ENCODE data around the gene PSME1. TPM values are rescaled to one million over a fixed set of nuclear protein-coding genes. Genes with fewer than 3 reads are reported as not detected.

Gene PSME1
- polyA plus RNA-seq, 1 donor: 110 TPM

DNA sequence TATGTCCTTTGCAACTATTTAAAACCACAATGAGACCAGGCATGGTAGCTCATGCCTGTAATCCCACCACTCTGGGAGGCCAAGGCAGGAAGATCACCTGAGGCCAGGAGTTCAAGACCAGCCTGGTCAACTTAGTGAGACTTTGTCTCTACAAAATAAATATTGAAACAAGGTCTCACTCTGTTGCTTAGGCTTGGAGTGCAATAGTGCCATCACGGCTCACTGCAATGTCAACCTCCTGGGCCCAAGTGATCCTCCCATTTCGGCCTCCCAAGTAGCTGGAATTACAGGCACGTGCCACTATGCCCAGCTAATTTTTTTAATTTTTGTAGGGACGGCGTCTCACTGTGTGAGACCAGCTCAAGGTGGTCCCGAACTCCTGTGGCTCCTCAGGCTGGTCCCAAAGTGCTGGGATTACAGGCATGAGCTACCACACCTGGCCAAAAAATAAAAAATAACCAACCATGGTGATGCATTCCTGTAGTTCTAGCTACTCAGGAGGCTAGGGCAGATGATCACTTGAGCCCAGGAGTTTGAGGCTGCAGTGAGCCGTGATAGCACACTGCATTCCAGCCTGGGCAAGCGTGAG lies 6.5 kb upstream of the PSME1 start:
- DNase-seq (ENCODE audit: low read depth): no peak

DNA sequence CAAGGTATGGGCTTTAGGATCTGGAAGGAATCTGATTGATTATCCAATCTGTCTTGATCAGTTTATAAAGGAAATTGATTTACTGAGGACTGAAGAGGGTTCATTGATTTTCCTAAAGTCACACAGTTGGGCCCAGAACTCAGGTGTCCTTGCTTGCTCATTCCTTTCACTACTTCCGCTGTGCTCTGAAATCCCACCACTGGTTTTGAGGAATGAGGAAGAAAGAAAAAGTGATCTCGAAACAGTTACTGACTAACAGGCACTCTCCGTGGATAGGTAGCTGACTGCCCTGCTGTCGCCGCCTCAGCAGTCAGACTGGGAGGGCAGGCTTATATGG lies 5.6 kb upstream of the PSME1 start, which contains the start of gene FITM1:
FITM1 (plus strand) TSS at position 280 of the 337 bp plus-strand sequence. CDS start 905 bp downstream, outside the sequence.
- no peak for DNase-seq (ENCODE audit: low read depth)

DNA sequence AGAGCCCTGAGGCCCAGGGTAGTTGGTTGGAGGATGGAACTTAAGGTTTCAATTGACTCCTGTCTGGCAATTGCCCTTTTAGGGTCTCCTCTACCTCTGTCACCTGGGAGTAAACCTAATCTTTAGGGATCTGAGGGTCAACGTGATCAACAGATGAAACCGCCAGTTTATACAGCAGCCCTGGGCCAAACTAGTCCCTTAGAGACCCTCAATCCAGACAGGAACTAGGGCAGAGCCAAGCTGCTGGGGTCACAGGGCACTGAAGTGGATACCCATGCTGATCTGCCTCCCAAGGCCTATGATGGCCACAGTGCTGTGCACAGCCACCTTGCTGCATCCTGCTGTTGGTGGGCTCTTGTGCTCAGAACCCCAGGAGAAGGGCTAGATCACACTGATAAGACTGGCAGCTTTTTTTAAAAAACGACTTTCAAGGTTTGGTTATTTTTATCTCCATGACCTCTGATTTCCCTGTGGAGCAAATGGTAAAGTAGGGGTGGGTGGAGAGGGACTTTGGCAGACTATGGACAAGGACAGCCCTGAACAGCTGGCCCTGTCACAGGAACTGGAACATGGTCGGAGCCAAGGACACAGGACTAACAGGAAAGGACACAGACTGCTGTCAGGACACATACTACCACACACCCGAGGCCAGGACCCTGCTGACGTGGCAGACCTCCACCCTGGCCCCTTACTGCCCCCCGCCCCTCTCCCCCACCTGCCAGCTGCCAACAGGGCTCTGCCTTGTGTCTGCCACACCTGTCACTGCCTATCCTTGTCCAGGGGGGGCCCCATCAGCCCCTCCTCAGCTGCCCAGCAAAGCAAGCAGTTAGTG lies 5.1 kb upstream of the PSME1 start:
- peak; percentile 32 for DNase-seq (ENCODE audit: low read depth)

DNA sequence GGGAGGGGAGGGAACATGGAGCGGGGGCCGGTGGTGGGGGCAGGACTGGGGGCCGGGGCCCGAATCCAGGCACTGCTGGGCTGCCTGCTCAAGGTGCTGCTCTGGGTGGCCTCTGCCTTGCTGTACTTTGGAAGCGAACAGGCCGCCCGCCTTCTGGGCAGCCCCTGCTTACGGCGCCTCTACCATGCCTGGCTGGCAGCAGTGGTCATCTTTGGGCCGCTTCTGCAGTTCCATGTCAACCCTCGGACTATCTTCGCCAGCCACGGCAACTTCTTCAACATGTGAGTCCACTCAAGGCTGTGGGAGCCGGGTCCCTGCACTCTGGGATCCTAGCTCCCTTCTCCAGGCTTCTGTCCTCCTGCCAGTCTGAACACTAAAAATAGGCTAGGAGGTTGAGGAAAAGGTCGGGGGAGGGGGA lies 4.4 kb upstream of the PSME1 start:
- no peak for DNase-seq (ENCODE audit: low read depth)

DNA sequence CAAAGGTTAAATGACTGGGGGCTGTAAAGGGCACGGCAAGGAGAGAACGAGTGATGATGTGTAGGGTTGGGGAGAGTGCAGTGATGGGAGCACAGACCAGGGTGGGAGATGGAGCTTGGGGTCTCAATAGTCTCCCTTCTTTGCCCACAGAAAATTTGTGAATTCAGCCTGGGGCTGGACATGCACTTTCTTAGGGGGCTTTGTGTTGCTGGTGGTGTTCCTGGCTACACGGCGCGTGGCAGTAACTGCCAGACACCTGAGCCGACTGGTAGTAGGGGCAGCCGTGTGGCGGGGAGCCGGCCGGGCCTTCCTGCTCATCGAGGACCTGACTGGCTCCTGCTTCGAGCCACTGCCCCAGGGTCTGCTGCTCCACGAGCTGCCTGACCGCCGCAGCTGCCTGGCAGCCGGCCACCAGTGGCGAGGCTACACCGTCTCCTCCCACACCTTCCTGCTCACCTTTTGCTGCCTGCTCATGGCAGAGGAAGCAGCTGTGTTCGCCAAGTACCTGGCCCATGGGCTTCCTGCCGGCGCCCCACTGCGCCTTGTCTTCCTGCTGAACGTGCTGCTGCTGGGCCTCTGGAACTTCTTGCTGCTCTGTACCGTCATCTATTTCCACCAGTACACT lies 3.8 kb upstream of the PSME1 start:
- DNase-seq (ENCODE audit: low read depth): no peak

DNA sequence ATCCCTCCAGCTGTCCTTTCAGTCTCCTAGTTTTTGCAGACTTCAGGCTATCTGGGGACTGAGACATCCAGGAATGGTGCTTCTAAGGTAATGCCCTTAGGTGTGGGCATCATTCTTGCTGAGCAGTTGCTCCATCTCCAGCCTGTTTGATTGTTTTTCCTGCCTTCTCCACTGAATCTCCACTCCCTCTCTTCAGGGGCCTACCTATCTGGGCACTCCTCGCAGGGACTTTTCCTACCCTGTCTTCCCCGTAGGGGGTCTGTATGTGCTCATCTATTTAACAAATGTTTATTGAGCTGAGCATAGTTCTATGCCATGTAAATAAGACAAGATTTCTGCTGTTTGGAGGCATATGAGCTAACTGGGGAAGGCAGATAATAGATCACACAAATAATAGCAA lies 3.0 kb upstream of the PSME1 start:
- DNase-seq (ENCODE audit: low read depth): no peak

DNA sequence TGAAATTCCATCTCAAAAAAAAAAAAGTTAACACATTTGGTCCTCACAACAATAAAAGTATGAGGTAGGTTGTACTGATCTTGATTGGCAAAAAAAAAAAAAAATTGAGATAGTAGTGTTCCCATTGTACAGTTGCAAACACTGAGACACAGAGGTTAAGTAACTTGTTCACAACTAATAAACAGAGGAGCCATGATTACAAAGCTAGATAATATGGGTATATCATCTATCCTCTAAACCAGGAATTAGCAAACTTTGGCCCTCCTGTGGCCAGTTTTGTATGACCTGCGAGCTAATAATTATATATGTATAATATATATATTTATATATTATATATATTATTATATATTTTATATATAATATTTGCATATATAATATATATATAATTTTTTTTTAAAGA lies 2.3 kb upstream of the PSME1 start:
- no peak for DNase-seq (ENCODE audit: low read depth)

DNA sequence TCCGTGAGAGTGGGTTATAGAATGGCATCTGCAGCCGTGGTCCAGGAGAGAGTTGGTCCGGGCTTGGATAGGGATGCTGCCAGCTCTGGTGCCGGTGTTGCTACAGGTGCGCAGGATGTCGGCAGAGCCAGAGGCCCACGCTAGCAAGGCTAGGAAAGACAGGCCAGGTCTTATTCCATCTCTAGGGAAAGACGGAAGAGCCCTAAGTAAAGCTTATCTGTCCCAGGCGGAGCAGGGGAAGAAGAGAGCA lies 485 bp upstream of the PSME1 start:
- DNase-seq (ENCODE audit: low read depth): no peak

DNA sequence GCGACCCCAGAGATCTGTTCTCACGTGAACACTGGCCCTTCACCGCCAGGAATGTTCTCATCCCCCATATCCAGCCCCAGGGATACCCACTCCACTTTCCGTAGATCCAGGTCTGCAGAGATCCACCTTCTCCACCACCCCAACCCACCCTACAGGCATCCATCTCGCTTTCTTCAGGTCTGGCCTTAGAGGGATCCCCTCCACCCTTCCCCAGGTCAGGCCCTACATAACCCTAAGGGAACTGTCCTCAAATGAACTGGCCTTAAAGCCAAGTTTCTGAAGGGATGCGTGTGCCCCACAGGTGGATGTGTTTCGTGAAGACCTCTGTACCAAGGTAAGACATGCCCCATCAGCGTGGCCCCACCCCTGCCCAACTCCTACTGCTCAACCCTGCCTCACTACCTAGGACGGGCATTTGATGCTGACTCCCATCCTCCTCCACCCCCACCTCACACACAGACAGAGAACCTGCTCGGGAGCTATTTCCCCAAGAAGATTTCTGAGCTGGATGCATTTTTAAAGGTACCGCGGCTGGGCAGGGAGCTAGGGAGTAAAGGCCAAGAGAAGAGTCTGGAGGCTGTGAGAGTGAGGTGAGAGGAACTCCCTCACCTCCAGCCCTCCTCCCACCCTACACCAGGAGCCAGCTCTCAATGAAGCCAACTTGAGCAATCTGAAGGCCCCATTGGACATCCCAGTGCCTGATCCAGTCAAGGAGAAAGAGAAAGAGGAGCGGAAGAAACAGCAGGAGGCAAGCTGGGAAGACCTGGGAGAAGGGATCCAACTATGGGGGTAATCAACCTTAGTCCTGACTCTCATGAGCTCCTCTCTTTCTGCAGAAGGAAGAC lies 912 bp downstream of the PSME1 start:
- no peak for DNase-seq (ENCODE audit: low read depth)

DNA sequence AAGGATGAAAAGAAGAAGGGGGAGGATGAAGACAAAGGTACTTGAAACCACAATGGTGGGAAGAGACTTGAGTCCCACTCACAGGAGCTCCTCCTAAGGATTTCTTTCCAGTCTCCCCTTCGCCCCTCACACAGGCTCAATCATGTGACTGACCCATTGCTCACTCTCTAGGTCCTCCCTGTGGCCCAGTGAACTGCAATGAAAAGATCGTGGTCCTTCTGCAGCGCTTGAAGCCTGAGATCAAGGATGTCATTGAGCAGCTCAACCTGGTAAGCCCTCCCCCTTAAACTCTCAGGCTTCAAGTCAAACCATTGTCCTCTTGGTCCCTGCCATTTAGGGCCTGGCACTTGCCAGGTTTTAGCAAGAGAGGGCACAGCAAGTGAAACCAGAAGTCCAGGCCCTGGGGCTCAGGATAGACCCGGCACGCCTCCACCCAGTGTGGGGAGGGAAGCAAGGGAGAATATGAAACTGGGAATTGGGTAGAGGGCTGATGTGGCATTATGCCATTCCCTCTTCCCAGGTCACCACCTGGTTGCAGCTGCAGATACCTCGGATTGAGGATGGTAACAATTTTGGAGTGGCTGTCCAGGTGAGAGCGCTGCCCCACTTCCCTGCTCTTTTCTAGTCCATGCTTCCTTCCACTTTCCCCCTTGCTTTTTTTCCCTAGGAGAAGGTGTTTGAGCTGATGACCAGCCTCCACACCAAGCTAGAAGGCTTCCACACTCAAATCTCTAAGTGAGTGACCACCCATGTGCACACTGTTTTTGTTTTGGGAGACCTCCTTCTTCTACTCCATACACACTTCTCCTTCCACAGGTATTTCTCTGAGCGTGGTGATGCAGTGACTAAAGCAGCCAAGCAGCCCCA lies 1.8 kb downstream of the PSME1 start:
- no peak for DNase-seq (ENCODE audit: low read depth)

DNA sequence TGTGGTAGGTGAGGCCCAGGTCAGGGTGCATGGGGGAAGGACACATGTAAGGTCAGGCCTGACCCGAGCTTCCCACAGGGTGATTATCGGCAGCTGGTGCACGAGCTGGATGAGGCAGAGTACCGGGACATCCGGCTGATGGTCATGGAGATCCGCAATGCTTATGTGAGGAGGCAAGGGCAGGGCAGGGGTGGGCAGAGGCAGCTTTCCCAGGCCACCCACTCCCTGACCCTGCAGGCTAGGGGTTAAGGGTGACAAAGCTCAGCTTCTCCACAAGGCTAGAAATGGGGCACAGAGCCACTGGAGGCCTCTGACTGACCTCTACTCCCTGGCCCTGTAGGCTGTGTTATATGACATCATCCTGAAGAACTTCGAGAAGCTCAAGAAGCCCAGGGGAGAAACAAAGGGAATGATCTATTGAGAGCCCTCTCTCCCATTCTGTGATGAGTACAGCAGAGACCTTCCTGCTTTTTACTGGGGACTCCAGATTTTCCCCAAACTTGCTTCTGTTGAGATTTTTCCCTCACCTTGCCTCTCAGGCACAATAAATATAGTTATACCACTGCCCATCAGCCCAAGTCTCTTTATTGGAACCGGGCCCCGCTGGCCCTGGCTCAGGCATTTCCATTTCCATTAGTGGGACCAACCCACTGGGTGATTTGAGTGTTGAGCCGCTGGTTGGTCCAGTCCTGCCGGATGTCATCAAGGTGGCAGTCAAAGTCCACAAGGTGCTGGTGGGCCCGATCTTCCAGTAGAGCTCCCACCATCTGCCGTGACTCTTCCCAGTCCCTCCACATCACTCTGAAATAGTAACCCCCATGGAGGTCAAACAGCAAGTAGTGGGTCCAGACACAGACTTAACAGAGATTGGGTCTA lies 2.6 kb downstream of the PSME1 start:
- DNase-seq (ENCODE audit: low read depth): no peak

DNA sequence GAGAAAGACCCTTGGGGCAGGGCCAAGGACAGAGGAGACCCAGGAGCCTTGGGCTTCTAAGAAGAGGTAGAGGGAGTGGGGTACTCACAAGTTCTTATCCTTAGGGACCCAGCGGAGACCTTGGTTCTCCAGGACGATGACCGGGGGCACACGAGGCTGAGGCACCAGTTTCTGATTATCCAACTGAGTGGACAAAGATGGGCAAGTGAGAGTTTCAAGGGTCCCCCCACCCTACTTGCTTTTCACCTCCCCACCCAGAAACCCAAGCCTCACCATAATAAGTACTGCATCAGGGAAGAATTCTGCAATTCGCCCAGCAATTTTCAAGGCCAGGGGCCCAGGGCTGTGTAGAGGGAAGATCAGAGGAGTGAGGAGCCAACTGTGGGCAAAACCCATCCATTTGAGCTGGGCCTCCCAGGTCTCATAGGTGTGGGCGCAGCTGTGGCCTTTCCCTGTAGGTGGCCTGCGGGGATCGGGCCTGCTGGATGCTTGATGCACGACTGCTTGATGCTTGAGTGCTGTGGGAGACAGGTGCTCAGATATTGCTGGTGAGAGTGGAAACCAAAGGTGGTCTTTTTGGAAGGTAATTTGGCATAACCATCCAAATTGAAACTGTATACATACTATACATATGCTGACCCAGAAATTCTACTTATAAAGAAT lies 3.4 kb downstream of the PSME1 start:
- no peak for DNase-seq (ENCODE audit: low read depth)

DNA sequence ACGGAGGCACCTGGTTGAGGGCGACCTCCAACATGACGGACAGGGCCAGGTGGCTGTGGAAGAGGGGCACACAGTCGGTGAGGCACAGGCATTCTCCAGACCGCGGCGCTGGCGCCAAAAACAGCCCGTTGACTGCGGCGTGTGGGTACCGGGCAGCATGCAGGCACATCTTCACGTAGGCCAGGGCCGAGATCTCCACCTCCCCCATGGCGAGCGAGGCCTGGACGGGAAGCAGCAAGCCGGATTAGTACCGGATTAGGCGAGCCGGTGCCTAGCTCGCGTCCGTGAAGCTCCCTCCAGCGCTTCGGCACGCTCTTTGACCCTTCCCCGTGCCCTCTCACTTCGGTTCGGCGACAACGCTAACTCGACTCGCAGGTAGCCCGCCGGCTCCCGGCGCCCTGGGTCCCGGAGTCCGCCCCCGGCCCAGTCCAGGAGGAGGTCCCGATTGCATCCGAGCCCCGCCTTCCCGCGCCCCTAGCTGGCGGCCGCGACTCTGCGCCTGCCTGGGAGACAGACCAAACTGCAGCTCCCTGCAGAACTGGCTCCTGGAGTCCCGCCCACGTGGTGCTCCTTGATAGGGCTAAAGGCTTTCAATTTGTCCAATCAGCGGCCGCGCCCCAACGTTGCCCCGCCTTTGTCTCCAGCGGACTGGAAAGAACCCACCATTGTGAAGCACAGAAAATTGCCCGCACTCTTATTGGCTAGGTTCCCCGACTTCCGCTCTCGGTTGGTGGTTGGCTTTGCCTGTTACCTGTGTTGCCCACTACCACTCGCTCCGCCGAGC lies 5.3 kb downstream of the PSME1 start, which contains the start of gene EMC9:
EMC9 (minus strand) TSS at position 495 of the 784 bp plus-strand sequence; CDS start at position 208, 287 bp downstream.
- peak; percentile 97 for DNase-seq (ENCODE audit: low read depth)

DNA sequence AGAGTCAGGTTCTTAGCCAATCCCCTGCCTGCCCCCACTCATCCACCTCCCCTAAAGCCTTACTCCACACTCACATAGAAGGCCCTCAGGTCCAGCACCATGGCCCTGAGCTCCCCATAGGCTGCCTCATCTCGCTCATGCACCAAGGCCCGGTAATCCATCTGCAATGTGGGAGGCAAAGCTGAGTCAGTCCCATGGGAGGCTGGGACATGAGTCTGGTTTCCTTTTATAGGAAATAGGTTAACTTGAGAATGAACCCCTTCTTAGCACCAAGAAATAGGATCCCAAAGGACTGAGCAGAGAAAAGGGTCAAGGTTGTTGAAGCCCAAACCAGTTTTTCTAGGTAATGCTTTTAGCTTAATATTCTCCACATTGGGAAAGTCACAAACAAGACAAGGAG lies 7.5 kb downstream of the PSME1 start:
- no peak for DNase-seq (ENCODE audit: low read depth)

DNA sequence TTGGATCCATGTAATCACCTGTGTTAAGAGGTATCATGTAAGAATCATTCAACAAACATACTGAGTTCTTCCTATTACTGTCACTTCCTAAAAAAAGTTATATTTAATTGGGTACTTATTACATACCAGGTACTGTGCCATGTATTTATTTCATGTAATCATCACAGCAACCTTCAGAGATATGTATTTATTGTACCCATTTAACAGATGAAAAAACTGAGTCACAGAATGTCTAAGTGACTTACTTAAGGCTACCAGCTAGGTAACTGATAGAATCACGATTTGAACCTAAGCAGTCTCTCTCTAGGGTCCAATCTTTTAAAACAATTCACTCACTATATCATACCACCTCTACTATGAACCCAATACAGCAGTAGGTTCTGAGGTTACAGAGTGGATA lies 8.5 kb downstream of the PSME1 start:
- DNase-seq (ENCODE audit: low read depth): no peak

DNA sequence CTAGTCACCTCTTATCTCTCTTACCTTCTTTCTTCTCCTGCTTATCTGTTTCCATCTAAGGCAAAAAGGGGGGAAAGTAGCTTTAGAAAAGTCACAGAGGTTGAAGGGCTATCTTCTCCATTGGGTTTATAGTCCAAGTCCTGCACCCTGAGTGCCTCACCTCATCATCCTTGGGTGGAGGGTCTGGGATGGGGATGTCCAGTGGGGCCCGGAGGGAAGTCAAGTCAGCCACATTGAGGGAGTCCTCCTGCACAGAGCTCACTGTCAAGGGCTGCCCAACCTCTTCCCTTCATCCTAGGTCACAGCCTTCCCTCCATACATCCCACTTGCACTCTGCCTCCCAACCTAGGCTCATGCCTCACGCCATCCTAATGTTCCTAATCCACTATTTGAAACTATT lies 9.2 kb downstream of the PSME1 start:
- no peak for DNase-seq (ENCODE audit: low read depth)

DNA sequence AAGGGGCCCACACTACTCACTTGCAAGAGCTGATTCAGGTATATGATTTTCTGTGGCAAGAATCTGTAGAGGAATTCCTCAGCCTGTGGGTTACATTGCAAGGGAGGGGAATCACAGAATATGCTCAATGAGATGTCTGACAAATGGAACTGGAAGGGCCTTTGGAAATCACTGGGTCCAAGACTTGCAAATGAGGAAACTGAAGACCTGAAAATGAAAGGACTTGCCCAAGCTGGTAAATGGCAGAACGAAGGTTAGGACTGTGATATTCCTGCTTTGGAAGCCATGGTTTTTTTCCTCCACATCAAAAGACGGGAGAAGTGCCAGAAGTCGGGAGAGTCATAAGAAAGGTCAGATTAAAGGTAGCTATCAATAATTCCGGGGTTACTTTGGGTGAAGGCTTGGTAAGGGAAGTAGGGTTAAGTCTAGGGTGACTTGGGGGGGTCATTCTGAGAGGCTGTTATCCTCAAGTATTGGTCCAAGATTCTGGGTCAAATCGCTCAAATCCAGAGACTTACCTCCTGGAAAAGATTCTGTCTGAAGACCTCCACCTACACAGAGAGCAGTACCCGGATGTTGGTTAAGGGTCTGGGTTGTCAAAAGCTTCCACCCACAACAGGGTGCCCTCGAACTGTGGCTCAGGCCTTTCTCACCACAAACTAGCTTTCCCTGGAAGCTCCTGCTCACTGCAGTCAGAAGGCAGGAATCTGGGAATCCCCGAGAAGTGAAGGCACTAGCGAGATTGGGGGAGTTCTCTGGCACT lies 9.9 kb downstream of the PSME1 start:
- DNase-seq (ENCODE audit: low read depth): no peak

DNA sequence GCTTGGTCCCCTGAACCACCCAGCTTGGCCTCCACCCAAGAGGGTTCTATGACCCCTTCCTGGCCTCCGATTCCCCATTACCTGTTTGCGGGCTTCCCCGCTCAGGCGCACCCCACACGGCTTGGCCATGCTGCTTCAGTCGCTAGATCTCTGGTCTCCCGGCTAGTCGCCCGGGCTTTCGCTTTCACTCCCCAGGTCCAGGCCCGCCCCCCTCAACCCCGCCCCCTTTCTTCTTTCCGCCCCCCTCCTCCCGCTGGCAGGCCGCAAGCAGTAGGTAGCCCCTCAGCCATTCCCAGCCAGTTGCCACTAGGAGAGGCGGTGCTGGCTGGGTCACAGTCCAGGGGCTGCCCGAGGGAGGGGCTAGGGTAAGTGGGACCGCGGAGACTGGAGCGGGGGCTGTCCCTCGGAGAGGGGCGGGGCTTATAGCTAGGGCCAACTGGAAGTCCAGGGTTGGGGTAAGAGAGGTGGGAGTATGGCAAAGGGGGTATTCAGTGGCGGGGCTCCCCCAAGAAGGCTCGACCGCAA lies 10.5 kb downstream of the PSME1 start, which contains the start of gene PSME2:
PSME2 (minus strand) TSS at position 158 of the 525 bp plus-strand sequence; CDS start at position 129, 29 bp downstream.
- peak; percentile 74 for DNase-seq (ENCODE audit: low read depth)
